Measurements from ENCODE around the gene DNAJC5. TPM values are rescaled to one million over a fixed set of nuclear protein-coding genes. Genes with fewer than 3 reads are reported as not detected.
"Not testable (repeated sequence)": the region's sequence is repeated elsewhere in the genome, so short reads cannot be mapped to it uniquely, and the experiment has no call there.

The DNAJC5 gene
- total RNA-seq, 2 experiments from 2014 or later, result 32.2 to 32.5 TPM

DNA sequence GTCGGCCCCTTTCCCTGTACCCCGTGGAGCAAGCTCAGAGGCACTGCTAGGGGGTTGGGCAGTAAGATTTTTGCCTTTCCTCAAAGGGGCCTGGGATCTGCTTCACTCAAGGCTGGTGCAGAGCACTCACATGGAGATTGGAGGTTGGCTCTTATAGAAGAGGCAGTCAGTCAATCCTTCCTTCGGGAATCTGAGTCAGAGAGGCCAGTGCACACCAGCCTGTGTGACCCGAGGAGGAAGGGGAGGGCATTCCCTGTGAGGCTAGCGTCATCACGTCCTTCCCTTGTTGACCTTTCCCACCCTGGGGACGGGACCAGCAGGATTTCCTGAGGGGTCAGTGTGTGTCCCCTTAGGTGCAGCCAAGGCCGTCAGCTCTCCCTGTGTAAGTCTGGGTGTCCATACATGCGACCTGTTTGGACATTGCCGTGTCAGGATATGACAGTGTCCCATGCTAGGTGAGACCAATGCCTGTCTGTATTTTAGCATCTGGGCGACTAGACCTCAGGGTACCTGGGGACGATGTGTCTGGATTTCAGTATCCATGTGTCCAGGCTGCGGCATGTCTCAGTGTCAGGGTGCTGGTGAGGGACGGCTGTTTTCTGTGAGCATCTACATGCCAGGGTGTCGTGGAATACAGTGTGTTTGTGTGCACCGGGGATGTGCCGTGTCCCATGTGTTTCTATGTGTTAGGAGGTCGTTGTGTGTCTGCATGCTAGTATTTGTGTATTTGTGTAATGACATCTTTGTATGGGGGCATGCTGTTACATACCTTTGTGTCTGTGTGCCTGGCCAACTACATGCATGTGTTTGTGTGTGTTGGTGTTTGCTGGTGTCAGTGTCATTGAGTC lies 77.6 kb downstream of the DNAJC5 start:
- Mint-ChIP-seq H3K4me1 (ENCODE audit: low read depth) (peaks cover 35% of the 10 kb centered on the region), H3K27ac (no peak overlapping the region), H3K36me3 (ENCODE audit: low read depth) (peaks cover 21% of the 10 kb centered on the region), H3K9me3 (no peaks in the 10 kb centered on the region), H3K4me3 (no peak overlapping the region), H3K27me3 (no peaks in the 10 kb centered on the region)
- ATAC-seq (no peak), DNase-seq (peak; percentile 1)
- TF ChIP-seq, protein P1, sequence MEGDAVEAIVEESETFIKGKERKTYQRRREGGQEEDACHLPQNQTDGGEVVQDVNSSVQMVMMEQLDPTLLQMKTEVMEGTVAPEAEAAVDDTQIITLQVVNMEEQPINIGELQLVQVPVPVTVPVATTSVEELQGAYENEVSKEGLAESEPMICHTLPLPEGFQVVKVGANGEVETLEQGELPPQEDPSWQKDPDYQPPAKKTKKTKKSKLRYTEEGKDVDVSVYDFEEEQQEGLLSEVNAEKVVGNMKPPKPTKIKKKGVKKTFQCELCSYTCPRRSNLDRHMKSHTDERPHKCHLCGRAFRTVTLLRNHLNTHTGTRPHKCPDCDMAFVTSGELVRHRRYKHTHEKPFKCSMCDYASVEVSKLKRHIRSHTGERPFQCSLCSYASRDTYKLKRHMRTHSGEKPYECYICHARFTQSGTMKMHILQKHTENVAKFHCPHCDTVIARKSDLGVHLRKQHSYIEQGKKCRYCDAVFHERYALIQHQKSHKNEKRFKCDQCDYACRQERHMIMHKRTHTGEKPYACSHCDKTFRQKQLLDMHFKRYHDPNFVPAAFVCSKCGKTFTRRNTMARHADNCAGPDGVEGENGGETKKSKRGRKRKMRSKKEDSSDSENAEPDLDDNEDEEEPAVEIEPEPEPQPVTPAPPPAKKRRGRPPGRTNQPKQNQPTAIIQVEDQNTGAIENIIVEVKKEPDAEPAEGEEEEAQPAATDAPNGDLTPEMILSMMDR (IDR thresholded peaks at IDR 0.05), result no peak
- intact Hi-C loops (cut with micrococcal nuclease), result loop anchor here (5.0 to 10.0 kb wide), 2 partner anchors 92 to 185 kb away; partner anchors contain the start of gene TCEA2
- ChIA-PET CTCF (interaction anchor here (1.2 to 2.7 kb wide), 11 partner anchors 18 to 266 kb away, joined by 3 to 14 read pairs (median 9); no protein-coding TSS in a partner anchor), POLR2A (no interaction called here)

DNA sequence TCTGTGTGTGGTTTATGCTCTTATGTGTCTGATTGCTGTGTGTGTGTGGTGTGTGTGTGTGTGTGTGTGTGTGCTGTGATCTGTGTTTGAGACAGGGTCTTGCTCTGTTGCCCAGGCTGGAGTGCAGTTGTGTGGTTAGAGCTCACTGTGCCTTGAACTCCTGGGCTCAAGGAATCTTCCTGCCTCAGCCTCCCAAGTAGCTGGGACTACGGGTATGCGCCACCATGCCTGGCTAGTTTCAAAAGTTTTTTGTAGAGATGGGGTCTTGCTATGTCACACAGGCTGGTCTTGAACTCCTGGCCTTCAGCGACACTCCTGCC lies 78.2 kb downstream of the DNAJC5 start:
- ATAC-seq (no peak), DNase-seq (peak; percentile 2)
- Mint-ChIP-seq H3K27me3 (no peaks in the 10 kb centered on the region), H3K4me1 (ENCODE audit: low read depth) (peaks cover 40% of the 10 kb centered on the region), H3K4me3 (no peak overlapping the region), H3K9me3 (no peaks in the 10 kb centered on the region), H3K27ac (no peak overlapping the region), H3K36me3 (ENCODE audit: low read depth) (peaks cover 19% of the 10 kb centered on the region)
- ChIA-PET CTCF (interaction anchor here (0.7 to 2.7 kb wide), 21 partner anchors 9 to 477 kb away, joined by 3 to 14 read pairs (median 7); partner anchors contain the start of gene TPD52L2), POLR2A (interaction anchor here (1.3 kb wide), 1 partner anchor 9 kb away, joined by 4 read pairs; no protein-coding TSS in a partner anchor)
- intact Hi-C loops (cut with micrococcal nuclease), result loop anchor here (5.0 to 10.0 kb wide), 2 partner anchors 92 to 186 kb away; partner anchors contain the start of gene TCEA2
- TF ChIP-seq, protein P1 (IDR thresholded peaks at IDR 0.05), result no peak

DNA sequence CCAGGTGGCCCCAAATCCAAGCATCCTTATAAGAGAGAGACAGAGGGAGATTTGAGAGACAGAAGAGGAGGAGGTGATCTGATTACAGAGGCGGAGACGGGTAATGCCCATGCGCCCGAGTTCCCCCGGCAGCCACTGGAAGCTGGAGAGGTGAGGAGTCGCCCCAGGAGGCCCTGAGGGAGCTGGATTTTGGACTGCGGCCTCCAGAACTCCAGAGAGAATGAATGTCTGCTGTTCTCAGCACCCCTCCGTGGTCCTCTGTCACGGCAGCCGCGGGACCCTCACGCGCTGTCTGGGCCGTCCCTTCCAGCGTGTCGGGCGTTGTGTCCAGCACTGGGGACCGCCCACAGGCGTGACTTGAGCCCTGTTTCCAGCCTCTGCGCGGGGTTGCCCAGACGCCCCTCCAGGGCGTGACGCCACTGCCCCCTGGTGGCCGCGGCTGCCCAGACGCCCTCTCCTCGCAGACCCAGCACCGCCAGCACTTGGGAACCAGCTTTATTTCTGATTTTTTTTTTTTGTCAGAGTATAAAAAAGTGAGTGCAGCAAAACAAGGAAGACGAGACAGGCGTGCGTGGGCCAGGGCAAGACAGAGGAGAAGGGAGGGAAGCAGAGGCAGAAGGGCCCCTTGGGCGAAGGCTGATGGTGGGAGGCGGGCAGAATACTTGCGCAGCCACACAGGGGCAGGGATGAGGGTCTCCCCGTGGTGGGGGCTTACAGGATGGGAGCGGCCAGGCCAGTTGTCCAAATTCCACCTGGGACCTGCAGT lies 78.9 kb downstream of the DNAJC5 start:
- Mint-ChIP-seq H3K4me3 (no peak overlapping the region), H3K36me3 (ENCODE audit: low read depth) (peaks cover 18% of the 10 kb centered on the region), H3K4me1 (ENCODE audit: low read depth) (peaks cover 38% of the 10 kb centered on the region), H3K9me3 (no peaks in the 10 kb centered on the region), H3K27me3 (no peaks in the 10 kb centered on the region), H3K27ac (no peak overlapping the region)
- ChIA-PET POLR2A (interaction anchor here (0.7 to 1.3 kb wide), 4 partner anchors 8 to 40 kb away, joined by 3 to 7 read pairs (median 4); partner anchors contain the start of gene UCKL1), CTCF (interaction anchor here (0.6 to 2.7 kb wide), 32 partner anchors 8 to 478 kb away, joined by 3 to 14 read pairs (median 4); partner anchors contain the start of genes PTK6 and TPD52L2)
- ATAC-seq (peak; percentile 31), DNase-seq (peak; percentile 77)
- TF ChIP-seq, protein P1 (IDR thresholded peaks at IDR 0.05), result peak; percentile 99
- intact Hi-C loops (cut with micrococcal nuclease), result loop anchor here (5.0 to 10.0 kb wide), 2 partner anchors 91 to 187 kb away; partner anchors contain the start of gene TCEA2

DNA sequence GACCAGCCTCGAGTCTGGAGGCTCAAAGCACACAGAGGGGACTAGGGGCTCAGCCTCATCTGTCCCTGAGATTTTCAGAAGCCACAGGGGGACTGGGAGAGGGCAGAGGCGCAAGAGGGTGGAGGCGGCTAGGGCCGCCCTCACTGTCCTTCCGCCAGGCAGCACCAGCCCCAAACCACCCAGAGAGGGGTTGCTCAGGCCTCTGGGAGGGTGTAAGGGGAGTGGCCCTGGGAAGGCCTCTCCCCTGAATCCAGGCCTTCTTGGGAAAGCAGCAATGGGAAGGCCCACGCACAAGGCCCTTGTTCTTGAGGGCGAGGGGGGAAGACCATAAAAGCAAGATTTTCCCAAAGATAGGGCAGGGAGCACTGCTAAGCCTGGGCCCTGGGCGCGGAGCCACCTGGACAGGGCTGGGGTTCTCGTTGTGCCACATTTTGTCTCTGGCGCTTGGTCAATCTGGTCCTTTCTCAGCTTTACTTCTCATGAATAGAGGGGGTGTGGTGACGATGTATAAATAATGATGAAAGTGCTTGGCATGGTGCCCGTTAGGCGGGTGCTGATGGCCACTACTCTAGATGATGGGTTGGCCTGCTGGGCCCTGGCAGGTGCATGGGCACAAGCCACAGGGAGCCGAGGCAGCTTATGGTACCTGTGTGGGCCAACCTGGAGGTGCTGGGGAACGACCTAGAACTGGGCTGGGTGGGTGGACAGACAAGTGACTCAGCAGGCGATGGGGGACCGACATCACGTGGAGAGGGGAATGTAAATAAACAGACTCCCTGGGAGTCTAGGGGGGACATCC lies 79.7 kb downstream of the DNAJC5 start:
- Mint-ChIP-seq H3K4me3 (no peak overlapping the region), H3K9me3 (no peaks in the 10 kb centered on the region), H3K27ac (no peak overlapping the region), H3K36me3 (ENCODE audit: low read depth) (peaks cover 18% of the 10 kb centered on the region), H3K4me1 (ENCODE audit: low read depth) (peaks cover 36% of the 10 kb centered on the region), H3K27me3 (no peaks in the 10 kb centered on the region)
- intact Hi-C loops (cut with micrococcal nuclease), result loop anchor here (5.0 to 10.0 kb wide), 2 partner anchors 90 to 187 kb away; partner anchors contain the start of gene TCEA2
- DNase-seq (no peak), ATAC-seq (no peak)
- CTCF ChIA-PET, result interaction anchor here (0.6 to 2.7 kb wide), 30 partner anchors 8 to 479 kb away, joined by 3 to 14 read pairs (median 4); partner anchors contain the start of genes PTK6 and TPD52L2
- TF ChIP-seq, protein P1 (IDR thresholded peaks at IDR 0.05), result no peak
- POLR2A ChIA-PET, result interaction anchor here (0.7 to 1.3 kb wide), 4 partner anchors 8 to 39 kb away, joined by 3 to 7 read pairs (median 4); partner anchors contain the start of gene UCKL1

DNA sequence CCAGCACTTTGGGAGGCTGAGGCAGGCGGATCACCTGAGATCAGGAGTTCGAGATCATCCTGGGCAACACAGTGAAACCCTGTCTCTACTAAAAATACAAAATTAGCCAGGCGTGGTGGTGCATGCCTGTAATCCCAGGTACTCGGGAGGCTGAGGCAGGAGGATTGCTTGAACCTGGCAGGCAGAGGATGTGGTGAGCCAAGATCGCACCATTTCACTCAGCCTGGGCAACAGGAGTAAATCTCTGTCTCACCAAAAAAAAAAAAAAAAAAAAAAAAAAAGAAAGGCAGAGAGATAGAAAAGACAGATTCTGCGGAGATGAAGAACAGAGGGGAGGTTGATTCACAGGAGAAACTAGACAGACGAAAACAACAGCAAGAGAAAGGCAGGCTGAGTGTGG lies 81.6 kb downstream of the DNAJC5 start:
- ChIA-PET CTCF (interaction anchor here (0.6 to 1.7 kb wide), 3 partner anchors 62 to 303 kb away, joined by 4 to 15 read pairs (median 4); no protein-coding TSS in a partner anchor), POLR2A (interaction anchor here (0.9 to 1.2 kb wide), 2 partner anchors 103 to 125 kb away, joined by 3 read pairs; partner anchors contain the start of gene RGS19)
- H3K27me3 Mint-ChIP-seq, H3K9me3 Mint-ChIP-seq, ATAC-seq, H3K4me3 Mint-ChIP-seq, DNase-seq: not testable (repeated sequence)
- peaks cover 45% of the 10 kb centered on the region for H3K4me1 Mint-ChIP-seq (ENCODE audit: low read depth)
- intact Hi-C loops (cut with micrococcal nuclease), result loop anchor here (10.0 kb wide), 1 partner anchor 88 kb away; the partner anchor contains the start of gene TCEA2
- H3K27ac Mint-ChIP-seq, result peak overlapping the region; percentile 67
- peaks cover 18% of the 10 kb centered on the region for H3K36me3 Mint-ChIP-seq (ENCODE audit: low read depth)

All from activated CD8-positive, alpha-beta T cell treated with anti-CD3 and anti-CD28 coated beads for 36 hours (primary cell).